ENCODE data around the gene CEP295NL.

The CEP295NL gene

DNA sequence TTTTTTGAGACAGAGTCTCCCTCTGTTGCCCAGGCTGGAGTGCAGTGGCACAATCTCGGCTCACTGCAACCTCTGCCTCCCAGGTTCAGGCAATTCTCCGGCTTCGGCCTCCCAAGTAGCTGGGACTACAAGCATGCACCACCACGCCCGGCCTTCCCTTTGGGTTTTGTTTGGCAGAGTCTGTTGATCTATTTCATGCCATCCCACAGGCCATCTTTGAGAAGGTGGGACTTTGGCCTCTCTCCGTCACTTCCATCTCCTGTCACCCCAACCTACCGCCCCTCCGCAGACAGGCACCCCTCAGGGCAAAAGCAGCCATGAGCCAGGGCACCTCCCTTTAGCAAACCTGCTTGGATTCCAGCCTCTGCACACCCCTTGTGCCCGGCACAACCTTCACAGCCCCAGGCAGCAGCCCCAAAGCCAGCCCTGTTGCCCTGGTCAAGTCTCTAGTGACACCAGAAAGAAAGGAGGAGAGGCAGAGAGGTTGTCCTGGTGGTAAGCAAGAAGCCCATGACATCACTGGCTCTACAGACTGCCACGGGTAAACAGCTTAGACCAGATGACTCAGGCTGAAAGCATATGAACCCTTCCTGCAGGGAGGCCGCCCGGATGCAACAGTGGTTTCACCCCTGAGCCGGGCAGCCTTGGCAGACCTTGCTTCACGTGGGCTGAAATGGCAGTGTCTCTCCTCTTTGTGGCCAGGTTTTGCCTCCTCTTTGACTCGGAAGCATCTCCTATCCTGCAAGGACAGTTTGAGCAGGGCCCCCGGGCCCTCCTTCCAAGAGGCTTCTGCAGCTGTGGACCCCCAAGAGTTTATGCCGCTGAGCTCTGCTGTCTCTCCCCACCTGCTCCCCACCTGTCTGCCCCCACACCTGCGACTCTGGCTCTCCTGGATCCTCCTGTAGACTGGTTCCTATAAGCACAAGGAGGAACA lies 30.3 kb upstream of the CEP295NL start:
- peak; percentile 59 for DNase-seq (ENCODE audit: low spot score)

DNA sequence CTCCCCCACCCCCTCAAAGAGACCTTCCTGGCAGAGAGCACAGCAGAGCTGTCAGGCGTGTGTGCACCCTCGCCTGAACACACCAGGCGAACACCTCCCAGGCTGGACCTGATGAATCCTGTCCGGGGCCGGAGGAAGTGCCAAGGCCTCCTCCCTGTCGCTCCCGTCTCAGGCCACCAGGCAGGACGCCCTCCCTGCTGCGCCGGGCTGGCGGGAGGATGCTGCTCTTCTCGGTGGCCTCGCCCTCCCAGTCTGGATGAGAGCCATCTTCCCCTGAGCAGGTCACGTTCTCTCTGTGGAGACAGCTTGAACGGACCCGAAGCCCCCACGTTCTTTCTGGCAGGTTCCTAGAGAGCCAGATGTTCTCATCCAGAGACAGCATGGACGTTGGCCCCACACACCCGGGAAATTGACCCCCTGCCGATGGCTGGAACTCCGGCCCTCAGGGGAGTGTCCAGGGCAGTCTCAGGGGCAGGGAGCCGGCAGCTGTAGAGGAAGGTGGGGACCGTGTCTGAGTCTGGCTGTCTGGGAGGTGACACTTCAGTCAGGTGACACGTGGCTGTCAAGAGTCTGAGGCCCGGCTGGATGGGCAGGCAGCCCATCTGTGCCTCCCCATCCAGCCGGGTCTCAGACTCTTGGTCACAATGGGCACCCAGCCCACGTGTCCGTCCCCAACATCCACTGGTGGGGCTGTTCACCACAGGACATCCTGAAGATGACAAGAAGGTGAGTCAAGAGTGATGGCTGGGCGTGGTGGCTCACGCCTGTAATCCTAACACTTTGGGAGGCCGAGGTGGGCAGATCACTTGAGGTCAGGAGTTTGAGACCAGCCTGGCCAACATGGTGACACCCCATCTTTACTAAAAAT lies 27.1 kb upstream of the CEP295NL start:
- in situ Hi-C loops (cut with MboI; ENCODE audit: low sequenced_read_pairs, unreplicated experiment) = no loop called here
- DNase-seq (ENCODE audit: low spot score) = no peak
- TF ChIP-seq, protein P1, sequence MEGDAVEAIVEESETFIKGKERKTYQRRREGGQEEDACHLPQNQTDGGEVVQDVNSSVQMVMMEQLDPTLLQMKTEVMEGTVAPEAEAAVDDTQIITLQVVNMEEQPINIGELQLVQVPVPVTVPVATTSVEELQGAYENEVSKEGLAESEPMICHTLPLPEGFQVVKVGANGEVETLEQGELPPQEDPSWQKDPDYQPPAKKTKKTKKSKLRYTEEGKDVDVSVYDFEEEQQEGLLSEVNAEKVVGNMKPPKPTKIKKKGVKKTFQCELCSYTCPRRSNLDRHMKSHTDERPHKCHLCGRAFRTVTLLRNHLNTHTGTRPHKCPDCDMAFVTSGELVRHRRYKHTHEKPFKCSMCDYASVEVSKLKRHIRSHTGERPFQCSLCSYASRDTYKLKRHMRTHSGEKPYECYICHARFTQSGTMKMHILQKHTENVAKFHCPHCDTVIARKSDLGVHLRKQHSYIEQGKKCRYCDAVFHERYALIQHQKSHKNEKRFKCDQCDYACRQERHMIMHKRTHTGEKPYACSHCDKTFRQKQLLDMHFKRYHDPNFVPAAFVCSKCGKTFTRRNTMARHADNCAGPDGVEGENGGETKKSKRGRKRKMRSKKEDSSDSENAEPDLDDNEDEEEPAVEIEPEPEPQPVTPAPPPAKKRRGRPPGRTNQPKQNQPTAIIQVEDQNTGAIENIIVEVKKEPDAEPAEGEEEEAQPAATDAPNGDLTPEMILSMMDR (IDR thresholded peaks at IDR 0.05; ENCODE audit: borderline replicate concordance, control extremely low read depth, extremely low read depth, insufficient read depth, missing control alignments) = no peak

More for the DNA sequence above, 30.3 kb upstream of the CEP295NL start:
- TF ChIP-seq, protein P1 (IDR thresholded peaks at IDR 0.05; ENCODE audit: borderline replicate concordance, control extremely low read depth, extremely low read depth, insufficient read depth, missing control alignments) = no peak
- in situ Hi-C loops (cut with MboI; ENCODE audit: low sequenced_read_pairs, unreplicated experiment) = no loop called here

DNA sequence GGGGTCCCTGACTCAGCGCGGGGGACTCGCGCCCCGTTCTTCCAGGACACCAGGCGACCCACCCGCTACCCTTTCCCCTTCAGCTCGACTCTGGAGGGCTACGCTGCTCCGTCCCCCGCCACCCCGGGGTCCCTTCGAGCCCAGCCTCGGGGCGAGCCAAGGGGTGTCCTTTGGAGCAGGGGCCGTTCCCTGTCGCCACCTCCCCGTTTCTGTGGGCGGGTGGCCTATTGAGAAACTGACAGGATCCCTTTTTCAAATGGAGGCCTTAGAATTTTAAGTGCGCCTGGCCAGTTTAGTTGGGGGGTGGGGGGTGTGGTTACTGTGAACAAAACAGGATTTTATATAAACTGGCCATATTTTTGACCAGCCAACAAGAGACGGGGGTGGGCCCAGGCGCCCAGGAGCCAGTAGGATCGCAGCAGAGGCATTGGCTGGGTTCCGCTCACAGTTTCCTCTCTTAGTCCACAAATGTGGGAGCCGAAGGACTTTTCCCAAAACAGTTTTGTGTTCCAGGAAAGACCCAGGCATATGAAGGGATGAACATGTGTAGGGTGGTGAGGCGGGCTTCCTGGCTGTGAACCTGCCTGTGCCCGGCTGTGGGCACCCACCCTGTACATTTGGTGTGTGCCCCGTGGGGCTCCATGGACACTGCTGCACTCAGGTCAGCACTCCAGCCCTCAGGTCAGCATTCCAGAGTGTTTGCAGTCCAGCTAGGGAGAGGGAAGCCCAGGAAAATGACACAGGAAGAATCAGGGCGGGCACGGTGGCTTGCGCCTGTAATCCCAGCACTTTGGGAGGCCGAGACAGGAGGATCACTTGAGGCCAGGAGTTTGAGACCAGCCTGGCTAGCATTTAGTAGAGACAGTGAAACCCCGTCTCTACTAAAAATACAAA lies 22.9 kb upstream of the CEP295NL start:
- DNase-seq (ENCODE audit: low spot score) = no peak
- TF ChIP-seq, protein P1 (IDR thresholded peaks at IDR 0.05; ENCODE audit: borderline replicate concordance, control extremely low read depth, extremely low read depth, insufficient read depth, missing control alignments) = no peak
- in situ Hi-C loops (cut with MboI; ENCODE audit: low sequenced_read_pairs, unreplicated experiment) = no loop called here

DNA sequence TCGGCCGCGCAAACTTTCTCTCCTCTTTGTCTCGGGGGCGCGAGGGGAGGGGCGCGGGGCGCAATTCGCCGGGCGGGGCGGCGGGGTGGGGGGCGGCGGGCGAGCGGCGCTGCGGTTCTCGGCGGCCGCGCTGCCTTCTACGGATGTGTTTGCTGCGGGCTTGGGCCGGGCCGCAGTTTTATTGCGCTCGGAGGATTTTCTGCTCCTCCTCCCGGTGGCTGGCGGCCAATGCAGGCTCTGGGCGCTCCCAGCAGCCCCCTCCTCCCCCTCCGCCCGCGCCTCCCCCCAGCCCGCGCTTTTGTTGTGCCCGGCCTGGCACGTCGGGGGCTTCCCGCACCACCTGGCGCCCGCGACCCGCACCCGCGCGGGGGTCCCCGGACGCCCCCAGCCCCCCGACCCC lies 22.2 kb upstream of the CEP295NL start, which contains the start of gene TIMP2:
Gene TIMP2 (minus strand): TSS at position 154 of the 400 bp plus-strand sequence. CDS start 299 bp downstream, outside the sequence.
- TF ChIP-seq, protein P1 (IDR thresholded peaks at IDR 0.05; ENCODE audit: borderline replicate concordance, control extremely low read depth, extremely low read depth, insufficient read depth, missing control alignments) = no peak
- peak; percentile 81 for DNase-seq (ENCODE audit: low spot score)
- in situ Hi-C loops (cut with MboI; ENCODE audit: low sequenced_read_pairs, unreplicated experiment) = no loop called here

DNA sequence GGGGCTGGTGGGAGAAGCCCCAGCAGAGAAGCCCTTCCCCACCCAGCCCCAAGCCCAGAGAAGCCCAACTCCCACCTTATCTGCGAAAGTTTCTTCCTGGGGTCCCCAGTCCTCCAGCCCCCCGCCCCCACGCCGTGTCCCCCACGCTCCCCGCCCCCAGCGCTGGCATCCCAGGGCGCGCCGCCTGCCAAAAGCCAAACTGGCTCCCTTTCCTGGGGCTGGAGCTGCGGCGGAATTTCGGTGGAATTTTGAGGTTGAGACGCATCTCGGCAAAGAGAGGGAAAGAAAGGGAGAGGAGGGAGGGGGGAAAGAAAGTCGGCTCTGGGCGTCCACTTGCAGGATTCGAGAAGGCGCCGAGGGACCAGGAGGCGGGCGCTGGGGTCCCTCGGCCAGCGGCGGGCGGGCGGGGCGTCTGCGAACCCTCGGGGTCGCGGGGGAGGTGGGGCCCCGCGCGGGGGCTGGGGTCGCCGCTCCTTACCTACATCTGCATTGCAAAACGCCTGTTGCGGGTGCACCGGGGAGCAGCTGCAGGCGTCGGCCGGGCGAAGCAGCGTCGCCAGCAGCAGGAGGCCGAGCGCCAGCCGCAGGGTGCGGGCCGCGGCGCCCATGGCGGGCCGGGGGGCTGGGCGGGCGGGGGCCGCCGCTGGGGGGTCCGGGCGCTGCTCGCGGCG lies 21.6 kb upstream of the CEP295NL start:
- in situ Hi-C loops (cut with MboI; ENCODE audit: low sequenced_read_pairs, unreplicated experiment) = no loop called here
- TF ChIP-seq, protein P1 (IDR thresholded peaks at IDR 0.05; ENCODE audit: borderline replicate concordance, control extremely low read depth, extremely low read depth, insufficient read depth, missing control alignments) = no peak
- DNase-seq (ENCODE audit: low spot score) = no peak
